K562 (cell line): ENCODE measurements around the gene LDB1. TPM values are rescaled to one million over a fixed set of nuclear protein-coding genes. Genes with fewer than 3 reads are reported as not detected.

Experiments
- BCLAF1 ChIP-seq, 2 experiments: fragments of 450-650 bp in 1 of 2; IDR thresholded peaks; 2 replicates each; pipeline ENCODE4 v1.6.1; 2011 to 2017; ENCODE audit warnings: low read depth in 2 of 2, antibody characterized with exemption in 1 of 2, borderline replicate concordance in 1 of 2, low read length in 1 of 2, mild to moderate bottlenecking in 1 of 2, mixed read lengths in 1 of 2; ENCODE audit not compliant: control insufficient read depth in 1 of 2
- ETS1 ChIP-seq: conservative IDR thresholded peaks from 2 replicates; pipeline ENCODE4 v1.6.1; 2011; ENCODE audit warnings: low read depth, mild to moderate bottlenecking, low read length; ENCODE audit not compliant: control insufficient read depth
- ETV6 ChIP-seq, 3 experiments: fragments of 150-350 bp in 1 of 3; sonication (generic) in 1 of 3; formaldehyde crosslinking in 1 of 3; IDR thresholded peaks; 2 replicates each; pipeline versions ENCODE4 v1.6.1 to v1.8.0; 2014 to 2022; ENCODE audit warnings: borderline replicate concordance in 2 of 3, low read depth in 2 of 3, antibody characterized with exemption in 1 of 3, low read length in 1 of 3, mild to moderate bottlenecking in 1 of 3, missing genetic modification reagents in 1 of 3
- HMBOX1 ChIP-seq: sonication (generic); IDR thresholded peaks from 2 replicates; pipeline ENCODE4 v1.6.1; 2016
- KDM1A ChIP-seq, 2 experiments: fragments of 450-650 bp; IDR thresholded peaks; 2 replicates each; pipeline ENCODE4 v1.6.1; 2016; ENCODE audit warnings: mild to moderate bottlenecking in 2 of 2
- MBD2 ChIP-seq: sonication (generic); IDR thresholded peaks from 2 replicates; pipeline ENCODE4 v1.6.1; 2016; ENCODE audit warnings: low read depth, borderline replicate concordance
- MEIS2 ChIP-seq: fragments of 450-650 bp; IDR thresholded peaks from 2 replicates; pipeline ENCODE4 v1.6.1; 2014; ENCODE audit warnings: mild to moderate bottlenecking; ENCODE audit not compliant: partially characterized antibody
- PML ChIP-seq: IDR thresholded peaks from 2 replicates; pipeline ENCODE4 v1.6.1; 2012; ENCODE audit warnings: low read length, inconsistent platforms
- RCOR1 ChIP-seq, 2 experiments: IDR thresholded peaks; 2 replicates each; pipeline ENCODE4 v1.6.1; 2012; ENCODE audit warnings: low read depth in 2 of 2, low read length in 2 of 2, borderline replicate concordance in 1 of 2, improper control_type of control experiment in 1 of 2
- SRSF3 ChIP-seq: fragments of 200-400 bp; formaldehyde crosslinking; IDR thresholded peaks from 2 replicates; pipeline ENCODE4 v1.6.1; 2016; ENCODE audit warnings: mild to moderate bottlenecking, low read length, moderate library complexity; ENCODE audit not compliant: insufficient read depth
- VEZF1 ChIP-seq: fragments of 200-800 bp; sonication (Bioruptor generic); IDR thresholded peaks from 2 replicates; pipeline ENCODE4 v1.6.1; 2017; ENCODE audit warnings: missing genetic modification characterization, missing compliant biosample characterization
- ZBTB49 ChIP-seq: sonication (generic); formaldehyde crosslinking; IDR thresholded peaks from 2 replicates; pipeline ENCODE4 v1.8.0; 2022; ENCODE audit warnings: missing genetic modification reagents, mild to moderate bottlenecking, borderline replicate concordance
- ZNF778 ChIP-seq: fragments of 450-650 bp; formaldehyde crosslinking; IDR thresholded peaks from 2 replicates; pipeline ENCODE4 v1.4.0; 2020; ENCODE audit warnings: mild to moderate bottlenecking, moderate library complexity
- polyA plus RNA-seq, 8 experiments: library from polyadenylated mRNA; depleted of rRNA in 4 of 8; stranded (reverse) in 5 of 8; unstranded in 3 of 8; fragments of >200 nt; fragmentation: Nextera tagmentation in 2 of 8; fragmentation: Illumina TruSeq in 1 of 8; extraction: Ambion mirVana in 2 of 8; extraction: Trizol in 1 of 8; gene quantifications; 2 replicates each; pipeline versions ENCODE4 v1.2.1 to v1.2.3, GENCODE V29; 2011 to 2014; ENCODE audit warnings: inconsistent platforms in 1 of 8, missing spikeins in 1 of 8
- total RNA-seq, 7 experiments: library from RNA; depleted of rRNA in 6 of 7; stranded (reverse); fragments of >200 nt in 6 of 7; fragmentation: Illumina TruSeq in 2 of 7; extraction: Trizol in 2 of 7; gene quantifications; 2 replicates each; pipeline versions ENCODE4 v1.2.1 to v1.2.3, GENCODE V29; 2011 to 2021; ENCODE audit warnings: low replicate concordance in 1 of 7

Gene LDB1
- total and polyA plus RNA-seq, 9 of the 15 experiments (the other 6 are each of a cell fraction or from before 2014, with no cell fraction given), result 1.9 to 137 (median 105) TPM

GRCh38 chr10:102112210-102112817 is 7.9 kb downstream of the LDB1 start (continued):
- TF ChIP-seq ETS1 (peak; percentile 59), ZNF778 (CRISPR knock-in tag) (no peak), BCLAF1 (IDR thresholded peaks at IDR 0.05; ENCODE audit: borderline replicate concordance in 1 of 2, control insufficient read depth in 1 of 2, low read depth in 2 of 2, low read length in 1 of 2) (peak in 1 of 2 experiments; percentile 61; a peak in 1 of 4 replicates), VEZF1 (CRISPR knock-in tag) (peak; percentile 92), SRSF3 (no peak), PML (no peak; the same call in none of the 2 replicates), ETV6 (IDR thresholded peaks at IDR 0.05; ENCODE audit: borderline replicate concordance in 1 of 2, low read depth in 2 of 2, low read length in 1 of 2) (no peak; a peak in 1 of 4 replicates), ETV6 (CRISPR knock-in tag; IDR thresholded peaks at IDR 0.05; ENCODE audit: borderline replicate concordance) (no peak), MBD2 (peak; percentile 45; the same call in 1 of the 2 replicates), MEIS2 (peak; percentile 55), HMBOX1 (peak; percentile 79), RCOR1 (IDR thresholded peaks at IDR 0.05; ENCODE audit: borderline replicate concordance in 1 of 2, low read depth in 2 of 2, low read length in 2 of 2) (peak in 1 of 2 experiments; percentile 85; a peak in 2 of 4 replicates), ZBTB49 (CRISPR knock-in tag) (no peak), KDM1A (IDR thresholded peaks at IDR 0.05) (peak; percentile 90 to 93)
